ENCODE results near the gene STAT4.

The STAT4 gene

DNA sequence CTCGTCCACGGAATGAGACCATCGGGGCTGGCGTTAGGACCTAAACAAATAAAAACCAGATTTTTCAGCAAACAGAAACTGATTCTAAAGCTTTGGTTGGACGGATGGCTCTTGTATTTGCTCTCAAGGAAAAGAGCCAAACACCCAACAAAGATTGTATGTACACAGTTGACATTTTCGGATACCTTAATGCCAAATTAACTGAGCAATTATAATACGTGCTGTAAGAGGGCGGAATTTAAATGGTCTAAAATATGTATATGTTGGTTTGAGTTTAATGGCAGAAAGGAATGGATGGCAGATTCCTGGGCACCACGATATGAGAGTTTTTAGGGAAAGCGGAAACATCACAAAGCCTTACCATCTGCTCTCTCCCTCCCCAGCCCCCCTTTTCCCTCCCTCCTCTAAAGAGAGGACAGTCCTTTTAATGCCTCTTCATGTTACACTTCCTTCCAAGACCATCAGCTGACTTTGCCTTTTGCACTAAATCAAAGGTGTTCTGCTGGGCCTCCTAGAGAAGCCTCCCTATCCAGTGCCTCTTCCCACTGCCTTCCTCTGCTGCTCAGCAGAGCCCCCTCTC, 170.1 kb downstream of the STAT4 start:
- DNase-seq (ENCODE audit: low read depth) = no peak
- TF ChIP-seq MAX (IDR thresholded peaks at IDR 0.05; ENCODE audit: low read depth, low read length) = no peak
- TF ChIP-seq MYC (IDR thresholded peaks at IDR 0.05; ENCODE audit: low read depth, low read length) = no peak
- no peak for TF ChIP-seq POLR2A (IDR thresholded peaks at IDR 0.05; ENCODE audit: extremely low read depth, insufficient read length)
- TF ChIP-seq CTCF (IDR thresholded peaks at IDR 0.05; ENCODE audit: low read depth, low read length) = no peak

DNA sequence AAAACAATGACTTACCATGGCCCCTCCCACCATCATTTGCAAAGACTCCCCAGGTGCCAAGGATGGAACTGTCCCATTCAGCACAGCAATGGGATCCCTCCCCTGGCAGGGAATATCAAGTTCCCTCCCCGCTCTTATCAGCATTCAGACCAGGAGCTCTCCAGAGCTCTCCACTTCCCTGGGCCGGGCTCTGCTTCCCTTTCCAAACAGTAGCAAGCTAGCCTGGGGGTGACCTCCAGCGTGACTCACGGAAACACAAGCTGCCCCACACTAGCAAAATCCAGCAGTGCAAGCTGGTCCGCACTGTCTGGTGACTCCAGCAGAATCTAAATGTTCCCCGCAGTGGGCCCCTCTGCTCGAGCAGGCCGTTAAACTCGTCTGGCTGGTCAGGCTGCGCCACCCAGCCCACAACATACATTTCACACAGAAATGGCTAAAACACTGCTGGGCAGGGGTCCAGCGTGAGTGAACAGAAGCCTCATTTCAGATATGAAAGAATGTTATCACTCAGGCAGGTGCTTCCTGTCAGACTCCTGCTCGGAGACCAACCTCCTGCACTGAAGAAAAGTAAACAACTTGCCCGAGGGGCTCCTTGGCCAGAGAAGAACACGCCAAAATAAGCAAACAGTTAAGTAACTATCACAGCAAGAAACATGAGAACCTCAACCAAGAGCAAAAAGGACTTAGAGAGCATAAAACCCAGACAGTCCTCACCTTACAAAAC, 170.7 kb downstream of the STAT4 start:
- TF ChIP-seq MYC (IDR thresholded peaks at IDR 0.05; ENCODE audit: low read depth, low read length) = no peak
- no peak for TF ChIP-seq POLR2A (IDR thresholded peaks at IDR 0.05; ENCODE audit: extremely low read depth, insufficient read length)
- TF ChIP-seq CTCF (IDR thresholded peaks at IDR 0.05; ENCODE audit: low read depth, low read length) = no peak
- TF ChIP-seq MAX (IDR thresholded peaks at IDR 0.05; ENCODE audit: low read depth, low read length) = no peak
- no peak for DNase-seq (ENCODE audit: low read depth)
- no peak overlapping the region for H3K4me3 ChIP-seq (ENCODE audit: low read depth, low read length)

More for the DNA sequence above, 170.1 kb downstream of the STAT4 start:
- H3K4me3 ChIP-seq (ENCODE audit: low read depth, low read length) = no peak overlapping the region

Measured in NB4 (cell line).